Loucy (cell line): Measurements from ENCODE around the gene KLHL25.

Experiments used
- CTCF ChIP-seq: fragments of 200-600 bp; sonication (generic); conservative IDR thresholded peaks from 2 replicates; pipeline ENCODE4 v1.5.1; 2014; ENCODE audit warnings: mild to moderate bottlenecking, antibody characterized with exemption, low read length
- EZH2phosphoT487 ChIP-seq: fragments of 200-600 bp; IDR thresholded peaks from 2 replicates; pipeline ENCODE4 v1.6.1; 2018; ENCODE audit warnings: antibody characterized with exemption, mild to moderate bottlenecking, moderate library complexity, borderline replicate concordance

- TF ChIP-seq CTCF (no peak), EZH2phosphoT487 (no peak)
These were observed 33.1 kb downstream of the KLHL25 start for GRCh38 chr15:85761635-85762034.
